Keratinocyte (primary cell): ENCODE data around the gene ADGRG6. TPM values are rescaled to one million over a fixed set of nuclear protein-coding genes. Genes with fewer than 3 reads are reported as not detected.

Experiments used
- DNase-seq: peaks from one replicate; pipeline ENCODE4 v3.0.0-alpha.2; 2011; ENCODE audit warnings: low read depth, missing footprints, low spot score
- FAIRE-seq: peaks from 2 replicates; lab custom pipeline; 2011; peaks lifted over from hg19 to GRCh38; lab: Jason Lieb, UNC
- H2AFZ ChIP-seq: 2 replicates; pipeline ENCODE4 v1.6.0; 2012; ENCODE audit warnings: low read length, control low read depth, inconsistent platforms; ENCODE audit not compliant: control insufficient read depth
- H3K27ac ChIP-seq: 2 replicates; pipeline ENCODE4 v1.5.1; 2011; ENCODE audit warnings: low read length; ENCODE audit not compliant: control insufficient read depth, insufficient read depth
- H3K27me3 ChIP-seq: 3 replicates; pipeline ENCODE4 v1.6.0; 2011; ENCODE audit warnings: low read length; ENCODE audit not compliant: control insufficient read depth, insufficient read depth; ENCODE audit errors: extremely low read depth
- H3K36me3 ChIP-seq, 2 experiments: 2 replicates in 1 of 2; 3 replicates in 1 of 2; pipeline ENCODE4 v1.5.1; 2011; ENCODE audit warnings: low read length in 2 of 2, mild to moderate bottlenecking in 1 of 2; ENCODE audit not compliant: control insufficient read depth in 2 of 2, insufficient read depth in 2 of 2; ENCODE audit errors: extremely low read depth in 1 of 2
- H3K4me1 ChIP-seq: 3 replicates; pipeline ENCODE4 v1.5.1; 2011; ENCODE audit warnings: low read length; ENCODE audit not compliant: control insufficient read depth, insufficient read depth; ENCODE audit errors: extremely low read depth
- H3K4me2 ChIP-seq: 3 replicates; pipeline ENCODE4 v1.6.0; 2011; ENCODE audit warnings: low read depth, low read length; ENCODE audit not compliant: control insufficient read depth, insufficient read depth; ENCODE audit errors: extremely low read depth
- H3K4me3 ChIP-seq, 3 experiments: fragments of 200-600 bp in 1 of 3; sonication (generic) in 1 of 3; 2 replicates in 2 of 3; 3 replicates in 1 of 3; pipeline ENCODE4 v1.5.1; 2011 to 2016; ENCODE audit warnings: low read length in 3 of 3, mild to moderate bottlenecking in 3 of 3, control low read depth in 2 of 3, inconsistent platforms in 1 of 3, low read depth in 1 of 3, mixed read lengths in 1 of 3, mixed run types in 1 of 3, moderate library complexity in 1 of 3; ENCODE audit not compliant: control insufficient read depth in 2 of 3, insufficient read depth in 2 of 3; ENCODE audit errors: extremely low read depth in 1 of 3
- H3K79me2 ChIP-seq: 2 replicates; pipeline ENCODE4 v1.6.0; 2012; ENCODE audit warnings: low read length; ENCODE audit not compliant: control insufficient read depth, insufficient read depth
- H3K9ac ChIP-seq: 3 replicates; pipeline ENCODE4 v1.6.0; 2011; ENCODE audit warnings: low read length; ENCODE audit not compliant: control insufficient read depth, insufficient read depth; ENCODE audit errors: extremely low read depth
- H3K9me1 ChIP-seq: 3 replicates; pipeline ENCODE4 v1.6.0; 2011; ENCODE audit warnings: low read length; ENCODE audit not compliant: control insufficient read depth, insufficient read depth; ENCODE audit errors: extremely low read depth
- H3K9me3 ChIP-seq: 2 replicates; pipeline ENCODE4 v1.5.1; 2012; ENCODE audit warnings: low read depth, low read length; ENCODE audit not compliant: control insufficient read depth
- H4K20me1 ChIP-seq: 3 replicates; pipeline ENCODE4 v1.6.0; 2011; ENCODE audit warnings: low read length; ENCODE audit not compliant: control insufficient read depth, insufficient read depth; ENCODE audit errors: extremely low read depth
- EZH2 ChIP-seq: IDR thresholded peaks from one replicate; pipeline ENCODE4 v1.6.1; 2012; ENCODE audit warnings: inconsistent platforms, mild to moderate bottlenecking, low read length, moderate library complexity
- dilution Hi-C: fragments of 300-500 bp; cut with MboI; formaldehyde crosslinking; loops from one replicate; pipeline ENCODE4 v1.7.0; 2020; ENCODE audit warnings: low sequenced_read_pairs; ENCODE audit not compliant: extremely low pct_ligation_motif_present
- polyA plus RNA-seq, 5 experiments: library from polyadenylated mRNA; depleted of rRNA in 3 of 5; stranded (reverse) in 3 of 5; stranded (forward) in 1 of 5; unstranded in 1 of 5; fragments of >200 nt; gene quantifications; 1 replicate in 1 of 5; 2 replicates in 3 of 5; 3 replicates in 1 of 5; pipeline versions ENCODE4 v1.2.1 to v1.2.3, GENCODE V29; 2011 to 2012; ENCODE audit warnings: missing spikeins in 2 of 5, low read depth in 1 of 5, low replicate concordance in 1 of 5
- TF ChIP-seq, protein P1 (sequence below), 3 experiments: IDR thresholded peaks in 1 of 3; conservative IDR thresholded peaks in 1 of 3; optimal IDR thresholded peaks in 1 of 3; 2 replicates in 2 of 3; 3 replicates in 1 of 3; pipeline versions ENCODE3 to v1.5.1; 2011; ENCODE audit warnings: low read length in 3 of 3, mild to moderate bottlenecking in 3 of 3, moderate library complexity in 2 of 3, control low read depth in 1 of 3, inconsistent platforms in 1 of 3; ENCODE audit not compliant: insufficient read depth in 2 of 3; ENCODE audit errors: extremely low read depth in 1 of 3

The ADGRG6 gene
- polyA plus RNA-seq, 1 donor (not counting 4 experiments of a cell fraction or from before 2014, with no cell fraction given), result 20.1 TPM

DNA sequence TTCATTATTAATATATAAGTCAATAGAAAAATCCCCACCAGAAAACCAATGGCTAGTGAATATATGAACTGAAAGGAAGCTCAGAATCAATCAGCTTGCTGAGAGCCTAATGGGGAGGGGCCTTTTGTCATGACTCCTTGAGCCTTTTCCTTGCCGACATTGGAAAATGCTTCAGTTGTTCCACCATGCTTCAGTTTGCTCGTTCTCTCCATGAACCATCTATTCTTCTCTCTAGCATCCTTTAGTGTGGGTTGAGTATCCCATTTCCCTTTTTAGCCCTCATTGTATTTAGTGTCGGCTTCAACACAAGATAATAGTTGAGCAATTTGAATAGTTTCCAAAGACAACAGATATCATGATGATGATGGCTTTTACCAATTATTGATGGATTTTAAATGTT is 139.9 kb downstream of the ADGRG6 start:
- TF ChIP-seq EZH2, result no peak
- TF ChIP-seq, protein P1, sequence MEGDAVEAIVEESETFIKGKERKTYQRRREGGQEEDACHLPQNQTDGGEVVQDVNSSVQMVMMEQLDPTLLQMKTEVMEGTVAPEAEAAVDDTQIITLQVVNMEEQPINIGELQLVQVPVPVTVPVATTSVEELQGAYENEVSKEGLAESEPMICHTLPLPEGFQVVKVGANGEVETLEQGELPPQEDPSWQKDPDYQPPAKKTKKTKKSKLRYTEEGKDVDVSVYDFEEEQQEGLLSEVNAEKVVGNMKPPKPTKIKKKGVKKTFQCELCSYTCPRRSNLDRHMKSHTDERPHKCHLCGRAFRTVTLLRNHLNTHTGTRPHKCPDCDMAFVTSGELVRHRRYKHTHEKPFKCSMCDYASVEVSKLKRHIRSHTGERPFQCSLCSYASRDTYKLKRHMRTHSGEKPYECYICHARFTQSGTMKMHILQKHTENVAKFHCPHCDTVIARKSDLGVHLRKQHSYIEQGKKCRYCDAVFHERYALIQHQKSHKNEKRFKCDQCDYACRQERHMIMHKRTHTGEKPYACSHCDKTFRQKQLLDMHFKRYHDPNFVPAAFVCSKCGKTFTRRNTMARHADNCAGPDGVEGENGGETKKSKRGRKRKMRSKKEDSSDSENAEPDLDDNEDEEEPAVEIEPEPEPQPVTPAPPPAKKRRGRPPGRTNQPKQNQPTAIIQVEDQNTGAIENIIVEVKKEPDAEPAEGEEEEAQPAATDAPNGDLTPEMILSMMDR (optimal IDR thresholded peaks at IDR 0.05 in 1 of 3, IDR thresholded peaks at IDR 0.05 in 1 of 3, conservative IDR thresholded peaks at IDR 0.05 in 1 of 3; ENCODE audit: extremely low read depth in 1 of 3, insufficient read depth in 2 of 3, low read length in 3 of 3), result no peak
- H3K9me3 ChIP-seq, result no peaks in the 10 kb centered on the region
- dilution Hi-C loops, result no loop called here

DNA sequence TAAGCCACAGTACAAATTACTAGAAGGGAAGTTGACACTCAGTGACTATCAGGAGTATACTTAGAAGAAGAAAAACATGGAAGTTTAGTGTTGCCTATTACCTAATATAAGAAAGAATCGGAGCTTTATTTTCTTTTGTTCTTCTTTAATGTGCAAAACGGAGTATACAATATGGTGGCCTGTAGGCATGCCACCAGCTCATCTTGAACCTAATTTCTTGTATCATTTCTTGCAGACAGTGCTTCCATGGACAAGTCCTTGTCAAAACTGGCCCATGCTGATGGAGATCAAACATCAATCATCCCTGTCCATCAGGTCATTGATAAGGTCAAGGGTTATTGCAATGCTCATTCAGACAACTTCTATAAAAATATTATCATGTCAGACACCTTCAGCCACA is 141.3 kb downstream of the ADGRG6 start:
- H3K4me2 ChIP-seq, result no peak overlapping the region
- H3K9me3 ChIP-seq, result no peaks in the 10 kb centered on the region
- DNase-seq (no peak), FAIRE-seq (no peak)
- no peaks in the 10 kb centered on the region for H3K9me1 ChIP-seq
- H3K4me1 ChIP-seq, result no peaks in the 10 kb centered on the region
- no peaks in the 10 kb centered on the region for H3K79me2 ChIP-seq
- no peak overlapping the region for H3K27ac ChIP-seq
- H3K9ac ChIP-seq, result no peak overlapping the region
- no peaks in the 10 kb centered on the region for H4K20me1 ChIP-seq
- dilution Hi-C loops, result no loop called here
- no peaks in the 10 kb centered on the region for H3K27me3 ChIP-seq
- H3K36me3 ChIP-seq, result peaks cover 0 to 4% of the 10 kb centered on the region in 2 experiments
- TF ChIP-seq, protein P1 (optimal IDR thresholded peaks at IDR 0.05 in 1 of 3, IDR thresholded peaks at IDR 0.05 in 1 of 3, conservative IDR thresholded peaks at IDR 0.05 in 1 of 3; ENCODE audit: extremely low read depth in 1 of 3, insufficient read depth in 2 of 3, low read length in 3 of 3), result no peak
- no peak for TF ChIP-seq EZH2
- no peak overlapping the region for H3K4me3 ChIP-seq
- no peak overlapping the region for H2AFZ ChIP-seq

More for the DNA sequence above, 139.9 kb downstream of the ADGRG6 start:
- Histone ChIP-seq H3K27ac (no peak overlapping the region), H3K27me3 (no peaks in the 10 kb centered on the region), H3K9ac (no peak overlapping the region), H3K4me1 (no peaks in the 10 kb centered on the region), H3K4me3 (no peak overlapping the region), H3K79me2 (no peaks in the 10 kb centered on the region), H2AFZ (no peak overlapping the region), H3K4me2 (no peak overlapping the region), H4K20me1 (no peaks in the 10 kb centered on the region), H3K36me3 (peaks cover 0 to 6% of the 10 kb centered on the region in 2 experiments), H3K9me1 (no peaks in the 10 kb centered on the region)
- FAIRE-seq (no peak), DNase-seq (no peak)
